22Rv1 (cell line): ENCODE results near the gene UBE2U.

ENCODE experiments used
- ZFX ChIP-seq: fragments of 450-650 bp; IDR thresholded peaks from 2 replicates; pipeline ENCODE4 v1.6.1; 2017; ENCODE audit warnings: antibody characterized with exemption, borderline replicate concordance
- TF ChIP-seq, protein P1 (sequence below): fragments of 450-650 bp; IDR thresholded peaks from 2 replicates; pipeline ENCODE4 v1.5.1; 2017; ENCODE audit warnings: mild to moderate bottlenecking

DNA sequence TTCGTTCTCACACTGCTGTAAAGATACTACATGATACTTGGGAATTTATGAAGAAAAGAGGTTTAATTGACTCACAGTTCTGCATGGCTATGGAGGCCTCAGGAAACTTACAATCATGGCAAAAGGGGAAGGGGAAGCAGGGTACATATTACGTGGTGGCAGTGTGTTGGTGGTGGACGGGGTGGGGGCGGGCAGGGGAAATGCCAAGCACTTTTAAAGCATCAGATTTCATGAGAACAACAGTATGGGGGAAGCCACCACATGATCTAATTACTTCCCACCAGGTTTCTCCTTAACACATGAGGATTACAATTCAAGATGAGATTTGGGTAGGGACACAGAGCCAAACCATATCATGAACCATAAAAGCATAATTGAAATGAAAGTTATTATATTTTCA lies 88.5 kb downstream of the UBE2U start:
- TF ChIP-seq, protein P1, sequence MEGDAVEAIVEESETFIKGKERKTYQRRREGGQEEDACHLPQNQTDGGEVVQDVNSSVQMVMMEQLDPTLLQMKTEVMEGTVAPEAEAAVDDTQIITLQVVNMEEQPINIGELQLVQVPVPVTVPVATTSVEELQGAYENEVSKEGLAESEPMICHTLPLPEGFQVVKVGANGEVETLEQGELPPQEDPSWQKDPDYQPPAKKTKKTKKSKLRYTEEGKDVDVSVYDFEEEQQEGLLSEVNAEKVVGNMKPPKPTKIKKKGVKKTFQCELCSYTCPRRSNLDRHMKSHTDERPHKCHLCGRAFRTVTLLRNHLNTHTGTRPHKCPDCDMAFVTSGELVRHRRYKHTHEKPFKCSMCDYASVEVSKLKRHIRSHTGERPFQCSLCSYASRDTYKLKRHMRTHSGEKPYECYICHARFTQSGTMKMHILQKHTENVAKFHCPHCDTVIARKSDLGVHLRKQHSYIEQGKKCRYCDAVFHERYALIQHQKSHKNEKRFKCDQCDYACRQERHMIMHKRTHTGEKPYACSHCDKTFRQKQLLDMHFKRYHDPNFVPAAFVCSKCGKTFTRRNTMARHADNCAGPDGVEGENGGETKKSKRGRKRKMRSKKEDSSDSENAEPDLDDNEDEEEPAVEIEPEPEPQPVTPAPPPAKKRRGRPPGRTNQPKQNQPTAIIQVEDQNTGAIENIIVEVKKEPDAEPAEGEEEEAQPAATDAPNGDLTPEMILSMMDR, result no peak
- TF ChIP-seq ZFX, result no peak
